NB4 (cell line): Measurements from ENCODE around the gene QSOX1.

ENCODE experiments used
- MYC ChIP-seq: IDR thresholded peaks from 2 replicates; pipeline ENCODE4 v1.6.1; 2011; ENCODE audit warnings: low read depth, low read length
- POLR2A ChIP-seq: IDR thresholded peaks from 2 replicates; pipeline ENCODE4 v1.6.1; 2011; ENCODE audit warnings: mild to moderate bottlenecking; ENCODE audit not compliant: insufficient read length; ENCODE audit errors: extremely low read depth
- TF ChIP-seq, protein P1 (sequence below): IDR thresholded peaks from one replicate; pipeline ENCODE4 v1.5.1; 2012; ENCODE audit warnings: low read depth, low read length
- TF ChIP-seq, protein P2 (sequence below): IDR thresholded peaks from 2 replicates; pipeline ENCODE4 v1.6.1; 2011; ENCODE audit warnings: low read depth, low read length

DNA sequence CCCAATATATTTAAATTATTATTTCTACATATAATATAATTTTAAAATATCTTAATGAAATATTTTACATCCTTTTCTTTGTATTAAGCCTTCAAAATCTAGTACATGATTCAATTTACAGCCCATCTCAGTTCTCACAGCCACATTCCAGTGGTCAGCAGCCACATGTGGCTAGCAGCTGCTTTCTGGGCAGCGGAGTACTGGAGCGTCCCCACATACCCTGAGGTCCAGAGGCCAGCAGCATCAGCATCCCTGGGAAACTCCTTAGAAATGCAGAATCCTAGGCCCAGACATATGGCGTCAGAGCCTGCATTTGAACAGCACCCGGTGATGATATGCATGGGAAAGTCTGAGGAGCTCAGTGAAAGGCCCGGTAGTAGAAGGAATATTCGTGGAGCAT lies 66.8 kb downstream of the QSOX1 start:
- TF ChIP-seq, protein P1, sequence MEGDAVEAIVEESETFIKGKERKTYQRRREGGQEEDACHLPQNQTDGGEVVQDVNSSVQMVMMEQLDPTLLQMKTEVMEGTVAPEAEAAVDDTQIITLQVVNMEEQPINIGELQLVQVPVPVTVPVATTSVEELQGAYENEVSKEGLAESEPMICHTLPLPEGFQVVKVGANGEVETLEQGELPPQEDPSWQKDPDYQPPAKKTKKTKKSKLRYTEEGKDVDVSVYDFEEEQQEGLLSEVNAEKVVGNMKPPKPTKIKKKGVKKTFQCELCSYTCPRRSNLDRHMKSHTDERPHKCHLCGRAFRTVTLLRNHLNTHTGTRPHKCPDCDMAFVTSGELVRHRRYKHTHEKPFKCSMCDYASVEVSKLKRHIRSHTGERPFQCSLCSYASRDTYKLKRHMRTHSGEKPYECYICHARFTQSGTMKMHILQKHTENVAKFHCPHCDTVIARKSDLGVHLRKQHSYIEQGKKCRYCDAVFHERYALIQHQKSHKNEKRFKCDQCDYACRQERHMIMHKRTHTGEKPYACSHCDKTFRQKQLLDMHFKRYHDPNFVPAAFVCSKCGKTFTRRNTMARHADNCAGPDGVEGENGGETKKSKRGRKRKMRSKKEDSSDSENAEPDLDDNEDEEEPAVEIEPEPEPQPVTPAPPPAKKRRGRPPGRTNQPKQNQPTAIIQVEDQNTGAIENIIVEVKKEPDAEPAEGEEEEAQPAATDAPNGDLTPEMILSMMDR: no peak
- TF ChIP-seq POLR2A (no peak), MYC (no peak)
- TF ChIP-seq, protein P2, sequence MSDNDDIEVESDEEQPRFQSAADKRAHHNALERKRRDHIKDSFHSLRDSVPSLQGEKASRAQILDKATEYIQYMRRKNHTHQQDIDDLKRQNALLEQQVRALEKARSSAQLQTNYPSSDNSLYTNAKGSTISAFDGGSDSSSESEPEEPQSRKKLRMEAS: no peak
